HepG2 (cell line): ENCODE data around the gene RMI1. TPM values are rescaled to one million over a fixed set of nuclear protein-coding genes. Genes with fewer than 3 reads are reported as not detected.

Experiments
- ATAC-seq: fragments of 200-7000 bp; cut with Tn5 transposase; 3 replicates; pipeline ENCODE4 v1.9.1; 2020; ENCODE audit warnings: mild to moderate bottlenecking, moderate library complexity
- Bru-seq: library from RNA; stranded (reverse); fragments of 400-500 nt; gene quantifications from one replicate; lab custom pipeline; 2021; lab: Mats Ljungman, UMichigan
- BruChase-seq, 2 experiments: library from RNA; stranded (reverse); fragments of 400-500 nt; gene quantifications; one replicate each; lab custom pipeline; 2021; lab: Mats Ljungman, UMichigan
- BruUV-seq: library from RNA; stranded (reverse); fragments of 400-500 nt; replicated peaks from 2 replicates; lab custom pipeline; 2021; lab: Mats Ljungman, UMichigan
- CTCF ChIA-PET: fragments of 300-600 bp; formaldehyde crosslinking; extraction: SDS; loops from one replicate; lab custom pipeline; 2021; ENCODE audit warnings: low total read pairs, inconsistent platforms, low intra/inter-chr PET ratio; lab: Yijun Ruan, JAX
- POLR2A ChIA-PET: fragments of 350-600 bp; sonication (Branson Sonifier 250); formaldehyde crosslinking; loops from one replicate; lab custom pipeline; 2020; ENCODE audit warnings: antibody characterized with exemption, inconsistent platforms; lab: Yijun Ruan, JAX
- DNase-seq: peaks from one replicate; pipeline ENCODE4 v3.0.0-alpha.2; 2015; ENCODE audit warnings: low spot score
- FAIRE-seq: peaks from 3 replicates; lab custom pipeline; 2011; peaks lifted over from hg19 to GRCh38; lab: Jason Lieb, UNC
- H2AFZ ChIP-seq: one replicate; pipeline ENCODE4 v1.6.1; 2011; ENCODE audit warnings: low read length, inconsistent platforms
- H3K27ac ChIP-seq: fragments of 300-600 bp; 3 replicates; pipeline ENCODE4 v1.8.0; 2011; ENCODE audit warnings: mixed run types, mild to moderate bottlenecking, mixed read lengths, low read length, inconsistent platforms; ENCODE audit not compliant: insufficient read depth; ENCODE audit errors: extremely low read length
- H3K27me3 ChIP-seq, 2 experiments: fragments of 200-600 bp in 1 of 2; 2 replicates in 1 of 2; 3 replicates in 1 of 2; pipeline versions ENCODE4 v1.6.0 to v1.8.0; 2011; ENCODE audit warnings: low read length in 2 of 2, mild to moderate bottlenecking in 2 of 2, moderate library complexity in 2 of 2, inconsistent platforms in 1 of 2; ENCODE audit not compliant: insufficient read depth in 2 of 2, control insufficient read depth in 1 of 2
- H3K36me3 ChIP-seq, 2 experiments: fragments of 200-600 bp in 1 of 2; replicated peaks in 1 of 2; 2 replicates in 1 of 2; 3 replicates in 1 of 2; pipeline versions ENCODE4 v1.5.1 to v1.8.0; 2011; ENCODE audit warnings: low read length in 2 of 2, inconsistent platforms in 1 of 2; ENCODE audit not compliant: insufficient read depth in 2 of 2, control insufficient read depth in 1 of 2
- H3K4me1 ChIP-seq: 2 replicates; pipeline ENCODE4 v1.5.1; 2012; ENCODE audit warnings: low read length, inconsistent platforms; ENCODE audit not compliant: insufficient read depth
- H3K4me2 ChIP-seq: 2 replicates; pipeline ENCODE4 v1.6.0; 2011; ENCODE audit warnings: low read depth, low read length, inconsistent platforms
- H3K4me3 ChIP-seq, 3 experiments: fragments of 200-600 bp in 1 of 3; sonication (generic), shearing (Covaris generic) in 1 of 3; replicated peaks in 1 of 3; 2 replicates each; pipeline ENCODE4 v1.5.1; 2011 to 2016; ENCODE audit warnings: low read length in 3 of 3, inconsistent platforms in 2 of 3, low read depth in 2 of 3, mild to moderate bottlenecking in 2 of 3, control low read depth in 1 of 3, mixed read lengths in 1 of 3; ENCODE audit not compliant: insufficient read depth in 1 of 3
- H3K79me2 ChIP-seq: one replicate; pipeline ENCODE4 v1.6.1; 2011; ENCODE audit warnings: low read length, inconsistent platforms; ENCODE audit not compliant: insufficient read depth
- H3K9ac ChIP-seq: 2 replicates; pipeline ENCODE4 v1.6.0; 2011; ENCODE audit warnings: mild to moderate bottlenecking, low read depth, low read length, inconsistent platforms; ENCODE audit not compliant: insufficient read depth
- H3K9me3 ChIP-seq: 2 replicates; pipeline ENCODE4 v1.5.1; 2012; ENCODE audit warnings: mild to moderate bottlenecking, low read length
- H4K20me1 ChIP-seq: 2 replicates; pipeline ENCODE4 v1.6.0; 2011; ENCODE audit warnings: inconsistent platforms, mild to moderate bottlenecking, low read length, moderate library complexity; ENCODE audit not compliant: insufficient read depth
- AKAP8 ChIP-seq: sonication (generic); formaldehyde crosslinking; IDR thresholded peaks from 2 replicates; pipeline ENCODE4 v1.5.1; 2020; ENCODE audit warnings: mild to moderate bottlenecking, missing genetic modification reagents
- CENPT ChIP-seq: sonication (generic); formaldehyde crosslinking; IDR thresholded peaks from 2 replicates; pipeline ENCODE4 v1.8.0; 2022; ENCODE audit warnings: low read depth, mild to moderate bottlenecking, moderate library complexity, missing genetic modification reagents
- CERS6 ChIP-seq: sonication (generic); formaldehyde crosslinking; IDR thresholded peaks from 2 replicates; pipeline ENCODE4 v1.5.0; 2020; ENCODE audit warnings: missing genetic modification reagents
- CREM ChIP-seq, 2 experiments: sonication (generic) in 1 of 2; formaldehyde crosslinking in 1 of 2; IDR thresholded peaks; 2 replicates each; pipeline versions ENCODE4 v1.4.0 to v1.6.1; 2016 to 2020; ENCODE audit warnings: antibody characterized with exemption in 1 of 2, mild to moderate bottlenecking in 1 of 2, missing genetic modification reagents in 1 of 2
- DBP ChIP-seq: sonication (generic); formaldehyde crosslinking; IDR thresholded peaks from 2 replicates; pipeline ENCODE4 v1.4.0; 2020; ENCODE audit warnings: missing genetic modification reagents; ENCODE audit errors: not compliant biosample characterization
- IRF2 ChIP-seq: IDR thresholded peaks from 2 replicates; pipeline ENCODE4 v1.6.1; 2018; ENCODE audit warnings: missing genetic modification reagents, missing compliant biosample characterization
- KAT8 ChIP-seq: IDR thresholded peaks from 2 replicates; pipeline ENCODE4 v1.6.1; 2016; ENCODE audit warnings: missing genetic modification reagents, missing compliant biosample characterization
- MBNL3 ChIP-seq: fragments of 250-450 bp; sonication (Bioruptor Pico); conservative IDR thresholded peaks from 2 replicates; pipeline ENCODE4 v1.8.0; 2022; ENCODE audit warnings: mild to moderate bottlenecking, inconsistent platforms
- PHB2 ChIP-seq: fragments of 450-650 bp; IDR thresholded peaks from 2 replicates; pipeline ENCODE4 v1.6.1; 2018; ENCODE audit not compliant: partially characterized antibody
- STAG1 ChIP-seq: sonication (generic); formaldehyde crosslinking; IDR thresholded peaks from 2 replicates; pipeline ENCODE4 v1.4.0; 2020; ENCODE audit warnings: missing genetic modification reagents
- TAF1 ChIP-seq: sonication (generic); formaldehyde crosslinking; IDR thresholded peaks from 2 replicates; pipeline ENCODE4 v1.4.0; 2020; ENCODE audit warnings: missing genetic modification reagents
- TCF7L2 ChIP-seq: IDR thresholded peaks from 2 replicates; pipeline ENCODE4 v1.6.1; 2011; ENCODE audit warnings: mild to moderate bottlenecking, low read depth, low read length, moderate library complexity
- ZBTB7B ChIP-seq: sonication (generic); formaldehyde crosslinking; IDR thresholded peaks from 2 replicates; pipeline ENCODE4 v1.4.0; 2020; ENCODE audit warnings: missing genetic modification reagents
- ZMYM3 ChIP-seq: sonication (generic); formaldehyde crosslinking; IDR thresholded peaks from 2 replicates; pipeline ENCODE4 v1.5.1; 2020; ENCODE audit warnings: mild to moderate bottlenecking, missing genetic modification reagents
- ZNF382 ChIP-seq: sonication (generic); formaldehyde crosslinking; IDR thresholded peaks from 2 replicates; pipeline ENCODE4 v1.5.0; 2020; ENCODE audit warnings: missing genetic modification reagents, mild to moderate bottlenecking, borderline replicate concordance
- ZNF816 ChIP-seq: sonication (generic); formaldehyde crosslinking; IDR thresholded peaks from 2 replicates; pipeline ENCODE4 v1.8.0; 2022; ENCODE audit warnings: missing genetic modification reagents, mild to moderate bottlenecking, borderline replicate concordance
- WGBS: methylation state at CpG from one replicate; pipeline ENCODE4 v1.1.6; 2017; ENCODE audit warnings: low lambda C conversion rate; 5-methylcytosine and 5-hydroxymethylcytosine counted together
- in situ Hi-C: cut with HindIII; loops from 2 replicates; pipeline ENCODE4 v1.10.0; 2017; ENCODE audit warnings: low pct_unique_long_range_greater_than_20kb; ENCODE audit not compliant: extremely low pct_ligation_motif_present
- intact Hi-C: fragments of 100-400 bp; cut with micrococcal nuclease; formaldehyde crosslinking; loops from one replicate; pipeline ENCODE4 v1.10.0; 2022; ENCODE audit not compliant: unreplicated experiment
- long read RNA-seq, 2 experiments: library from RNA in 1 of 2; library from polyadenylated mRNA in 1 of 2; stranded (forward) in 1 of 2; unstranded in 1 of 2; transcript quantifications; one replicate each; pipeline ENCODE4 v2.0.0, GENCODE V29; 2019 to 2022
- polyA minus RNA-seq, 3 experiments: library from RNA; depleted of rRNA, polyadenylated mRNA; stranded (reverse); fragments of >200 nt; gene quantifications; 2 replicates each; pipeline ENCODE4 v1.2.3, GENCODE V29; 2011; ENCODE audit warnings: low replicate concordance in 1 of 3
- polyA plus RNA-seq, 8 experiments: library from polyadenylated mRNA; depleted of rRNA in 3 of 8; stranded (reverse) in 7 of 8; unstranded in 1 of 8; fragments of >200 nt; fragmentation: Illumina TruSeq in 4 of 8; extraction: Trizol in 4 of 8; gene quantifications; 2 replicates each; pipeline versions ENCODE4 v1.2.1 to v1.2.3, GENCODE V29; 2011 to 2016; ENCODE audit warnings: low read depth in 4 of 8, missing spikeins in 1 of 8, mixed read lengths in 1 of 8; ENCODE audit not compliant: insufficient read depth in 1 of 8
- total RNA-seq, 5 experiments: library from RNA; depleted of rRNA; stranded (reverse); fragments of >200 nt; fragmentation: Illumina TruSeq; extraction: Trizol; gene quantifications; 2 replicates each; pipeline ENCODE4 v1.2.3, GENCODE V29; 2016; ENCODE audit warnings: low read depth in 1 of 5

RMI1 gene
- total RNA-seq (2016; rRNA removed; fragmentation: Illumina TruSeq; extraction: Trizol) = 3.7 and 18.4 TPM in 2 replicates
- total RNA-seq (2016; cell fraction: cytosol; rRNA removed; fragmentation: Illumina TruSeq; extraction: Trizol; ENCODE audit: low read depth) = 2.3 and 2.4 TPM in 2 replicates
- total RNA-seq (2016; cell fraction: insoluble cytoplasmic fraction; rRNA removed; fragmentation: Illumina TruSeq; extraction: Trizol) = 3.1 and 18.4 TPM in 2 replicates
- total RNA-seq (2016; cell fraction: membrane; rRNA removed; fragmentation: Illumina TruSeq; extraction: Trizol) = 8.3 and 8.9 TPM in 2 replicates
- 9.6 and 9.7 TPM in 2 replicates for total RNA-seq (2016; cell fraction: nucleus; rRNA removed; fragmentation: Illumina TruSeq; extraction: Trizol)
- 0.54 and 0.61 TPM in 2 replicates for polyA plus RNA-seq (2011; rRNA removed)
- polyA plus RNA-seq (2011; cell fraction: cytosol; rRNA removed) = 0.40 and 0.74 TPM in 2 replicates
- 0.53 and 1.2 TPM in 2 replicates for polyA plus RNA-seq (2011; cell fraction: nucleus; rRNA removed)
- 3.8 and 7.3 TPM in 2 replicates for polyA plus RNA-seq (2012)
- polyA plus RNA-seq (2016; cell fraction: cytosol; fragmentation: Illumina TruSeq; extraction: Trizol; ENCODE audit: low read depth) = 0.76 and 0.89 TPM in 2 replicates
- polyA plus RNA-seq (2016; cell fraction: insoluble cytoplasmic fraction; fragmentation: Illumina TruSeq; extraction: Trizol; ENCODE audit: low read depth) = 20.1 and 21.4 TPM in 2 replicates
- polyA plus RNA-seq (2016; cell fraction: membrane; fragmentation: Illumina TruSeq; extraction: Trizol; ENCODE audit: low read depth) = 2.9 and 3.6 TPM in 2 replicates
- polyA plus RNA-seq (2016; cell fraction: nucleus; fragmentation: Illumina TruSeq; extraction: Trizol; ENCODE audit: insufficient read depth, low read depth) = 17.1 and 19.6 TPM in 2 replicates
- polyA minus RNA-seq (2011; rRNA and poly(A)+ RNA removed; ENCODE audit: low replicate concordance) = 0.64 and 3.2 TPM in 2 replicates
- polyA minus RNA-seq (2011; cell fraction: cytosol; rRNA and poly(A)+ RNA removed) = 4.8 and 5.1 TPM in 2 replicates
- 2.6 and 4.6 TPM in 2 replicates for polyA minus RNA-seq (2011; cell fraction: nucleus; rRNA and poly(A)+ RNA removed)
- Bru-seq, nascent RNA = percentile 82 among the genes with signal in this experiment
- percentile 69 among the genes with signal in this experiment for BruChase-seq, experiment 1, labeled RNA remaining after a 6-hour chase
- percentile 83 among the genes with signal in this experiment for BruChase-seq, experiment 2, labeled RNA remaining after a 2-hour chase
- long read RNA-seq, experiment 1, partial matches to known transcripts = 0 of 5 reads
- long read RNA-seq, experiment 1, other reads (novel, unspliced or antisense) = 4 of 5 reads
- long read RNA-seq, experiment 2, partial matches to known transcripts = 0 of 4 reads
- long read RNA-seq, experiment 2, other reads (novel, unspliced or antisense) = 4 of 4 reads

DNA sequence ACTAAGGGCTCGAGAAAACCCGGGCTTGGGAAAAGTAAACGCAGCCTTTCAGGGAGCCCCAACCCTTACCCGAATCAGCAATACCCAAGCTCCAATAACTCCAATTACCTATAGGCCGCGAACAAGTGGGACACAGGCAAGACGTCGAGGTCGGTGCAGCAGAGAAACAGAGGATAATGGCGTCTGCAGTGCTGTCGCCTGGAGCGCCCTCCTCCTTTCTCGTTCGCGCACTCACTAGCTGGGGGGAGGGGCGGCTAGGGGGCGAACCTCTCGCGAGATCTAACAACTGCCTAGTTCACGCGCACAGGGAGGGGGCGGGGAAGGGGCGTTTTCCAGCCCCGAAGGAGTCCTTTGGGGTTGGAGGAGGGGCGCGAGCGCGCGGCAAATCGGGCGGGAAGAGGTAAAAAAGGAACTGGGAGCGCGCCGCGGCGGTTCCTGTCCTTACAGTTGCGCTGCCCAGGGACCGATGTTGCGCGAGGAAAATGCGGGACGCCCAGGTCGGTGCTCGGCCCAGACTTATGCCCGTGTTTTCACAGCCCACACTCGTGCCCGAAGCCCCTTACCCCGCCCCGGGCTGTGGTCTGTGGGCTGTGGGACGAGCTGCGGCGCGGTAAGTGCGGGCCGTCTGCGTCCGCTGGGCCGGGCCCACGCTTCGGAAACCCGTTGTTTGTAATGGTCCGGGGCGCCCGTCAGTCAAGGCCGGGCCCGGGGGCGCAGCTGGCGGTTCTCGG, at the start of gene RMI1:
Gene RMI1 (plus strand): TSS at position 411 of the 731 bp plus-strand sequence. CDS start 20,182 bp downstream, outside the sequence.
- Histone ChIP-seq H3K36me3 (peaks cover 0 to 23% of the 10 kb centered on the region in 2 experiments; a peak in 3 of 5 replicates), H3K27me3 (peaks cover 0 to 6% of the 10 kb centered on the region in 2 experiments; a peak in 1 of 5 replicates), H3K4me3 (peak within 1 kb of the TSS; percentile 92 to 98 (median 95)), H4K20me1 (peaks cover 39% of the 10 kb centered on the region), H3K27ac (peak within 1 kb of the TSS; percentile 96), H3K9ac (peak within 1 kb of the TSS; percentile 100), H2AFZ (no peak within 1 kb of the TSS), H3K9me3 (no peaks in the 10 kb centered on the region), H3K4me1 (peaks cover 63% of the 10 kb centered on the region), H3K79me2 (peaks cover 90% of the 10 kb centered on the region), H3K4me2 (peak within 1 kb of the TSS; percentile 85)
- BruUV-seq = no TSS peak
- WGBS = 1% methylated on average over 27 of the region's 69 CpGs
- in situ Hi-C loops = no loop called here
- POLR2A ChIA-PET = interaction anchor here (0.6 to 5.5 kb wide), 12 partner anchors 9 to 113 kb away, joined by 3 to 96 read pairs (median 6); partner anchors contain the start of gene KIF27
- intact Hi-C loops = loop anchor here (10.0 kb wide), 1 partner anchor 74 kb away; no protein-coding TSS in a partner anchor
- FAIRE-seq (peak; percentile 23), DNase-seq (peak; percentile 96), ATAC-seq (peak; percentile 81)
- CTCF ChIA-PET = no interaction called here
- TF ChIP-seq CREM (IDR thresholded peaks at IDR 0.05) = peak; percentile 64; the same call in 1 of the 2 replicates
- TF ChIP-seq CREM (CRISPR knock-in tag; IDR thresholded peaks at IDR 0.05) = no peak
- TF ChIP-seq ZNF816 (CRISPR knock-in tag) = peak; percentile 49; the same call in 1 of the 2 replicates
- TF ChIP-seq TAF1 (CRISPR knock-in tag) = peak; percentile 87
- peak; percentile 47; the same call in 1 of the 2 replicates for TF ChIP-seq IRF2 (CRISPR knock-in tag)
- no peak for TF ChIP-seq CERS6 (CRISPR knock-in tag)
- no peak for TF ChIP-seq ZMYM3
- peak; percentile 59; the same call in 1 of the 2 replicates for TF ChIP-seq ZBTB7B (CRISPR knock-in tag)
- peak; percentile 14 for TF ChIP-seq KAT8
- TF ChIP-seq MBNL3 (CRISPR knock-in tag) = no peak
- 0 out of 2 replicates have a peak, but pooled peaks have one; percentile 47 for TF ChIP-seq CENPT (CRISPR knock-in tag)
- TF ChIP-seq DBP (CRISPR knock-in tag) = peak; percentile 32
- TF ChIP-seq TCF7L2 = no peak
- no peak for TF ChIP-seq ZNF382
- peak; percentile 29; the same call in 1 of the 2 replicates for TF ChIP-seq AKAP8 (CRISPR knock-in tag)
- 0 out of 2 replicates have a peak, but pooled peaks have one; percentile 3 for TF ChIP-seq STAG1 (CRISPR knock-in tag)
- TF ChIP-seq PHB2 = no peak
